ENCODE data around the gene NUDT12.

NUDT12 gene

DNA sequence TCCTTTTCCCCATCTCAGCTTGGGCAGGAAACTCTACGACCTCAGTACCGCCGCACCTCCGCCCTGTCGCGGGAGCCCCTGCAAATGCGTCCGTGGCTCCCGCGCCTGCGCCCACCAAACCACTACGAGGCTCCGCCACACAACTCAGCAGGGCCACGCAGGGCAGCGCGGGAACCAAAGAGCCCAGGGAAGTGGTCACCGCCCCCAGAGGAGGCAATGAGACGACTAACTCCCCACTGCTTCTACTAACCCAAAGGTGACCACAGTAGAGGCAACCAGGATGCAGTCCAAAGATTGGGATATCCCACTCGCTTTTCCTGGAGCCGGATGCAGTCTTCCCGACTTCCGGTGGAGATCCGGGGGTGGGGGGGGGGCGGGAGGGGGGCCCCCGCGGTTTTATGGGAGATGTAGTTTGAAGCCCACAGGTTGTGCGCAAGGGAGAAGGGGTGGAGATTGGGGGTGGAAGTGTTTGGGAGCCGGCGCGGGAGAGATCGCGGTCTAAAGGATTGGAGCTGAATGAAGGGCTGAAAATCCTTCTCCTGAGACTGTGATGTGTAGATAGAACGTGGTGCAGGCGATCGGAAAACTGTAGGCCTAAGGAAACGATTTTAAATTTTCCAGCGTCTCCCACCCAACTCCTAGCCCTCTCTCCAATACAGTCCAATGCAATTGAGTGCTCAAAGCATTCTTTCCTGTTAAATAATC is at the start of gene NUDT12:
Gene NUDT12, minus strand, starts transcription at position 337 of the 705 bp plus-strand sequence. CDS start 2,541 bp downstream, outside the sequence.
- peak; percentile 2 for DNase-seq (ENCODE audit: low read depth)

GRCh38 chr5:103607346-103607745 is 44.8 kb upstream of the NUDT12 start:
- no peak for DNase-seq (ENCODE audit: low read depth)

- no peak for DNase-seq (ENCODE audit: low read depth)
These were observed 42.7 kb upstream of the NUDT12 start for GRCh38 chr5:103605277-103605676.

- DNase-seq (ENCODE audit: low read depth): no peak
These were observed 39.8 kb upstream of the NUDT12 start for GRCh38 chr5:103602438-103602837.

DNA sequence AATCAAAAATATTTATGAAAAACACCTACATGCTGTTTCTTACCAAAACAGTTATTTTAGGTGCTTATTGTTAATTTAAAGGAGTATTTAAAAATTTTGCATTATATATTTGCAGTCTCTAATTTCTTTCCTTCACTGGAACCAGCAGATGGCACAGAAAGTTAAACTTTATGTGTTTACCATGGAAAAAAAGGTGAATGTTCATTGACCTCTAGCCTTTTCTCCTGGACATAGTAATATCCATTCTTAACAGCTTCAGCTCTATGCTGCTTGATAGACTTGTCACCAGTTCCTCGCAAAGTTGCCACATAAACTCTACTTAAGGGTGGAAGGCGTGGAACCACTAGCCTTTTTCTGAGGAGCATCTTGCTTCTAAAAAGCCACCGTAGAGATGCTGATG is 38.7 kb upstream of the NUDT12 start:
- DNase-seq (ENCODE audit: low read depth): no peak

DNA sequence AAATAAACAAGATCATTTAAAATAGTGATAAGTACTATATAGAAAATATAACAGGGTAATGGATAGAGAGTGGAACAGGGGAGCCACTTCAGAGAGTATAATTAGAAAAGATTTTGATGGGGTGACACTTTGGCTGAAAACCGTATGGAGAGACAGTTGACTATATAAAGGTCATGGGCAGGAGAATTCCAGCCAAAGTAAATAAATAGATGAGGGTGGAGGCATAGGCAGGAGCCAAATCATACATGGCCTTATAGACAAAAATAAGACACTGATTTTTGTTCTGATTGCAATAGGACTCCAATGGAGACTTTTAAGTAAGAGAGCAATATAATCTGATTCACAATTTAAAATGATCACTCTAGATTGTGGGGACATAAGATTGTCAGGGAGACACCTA is 37.5 kb upstream of the NUDT12 start:
- no peak for DNase-seq (ENCODE audit: low read depth)

DNA sequence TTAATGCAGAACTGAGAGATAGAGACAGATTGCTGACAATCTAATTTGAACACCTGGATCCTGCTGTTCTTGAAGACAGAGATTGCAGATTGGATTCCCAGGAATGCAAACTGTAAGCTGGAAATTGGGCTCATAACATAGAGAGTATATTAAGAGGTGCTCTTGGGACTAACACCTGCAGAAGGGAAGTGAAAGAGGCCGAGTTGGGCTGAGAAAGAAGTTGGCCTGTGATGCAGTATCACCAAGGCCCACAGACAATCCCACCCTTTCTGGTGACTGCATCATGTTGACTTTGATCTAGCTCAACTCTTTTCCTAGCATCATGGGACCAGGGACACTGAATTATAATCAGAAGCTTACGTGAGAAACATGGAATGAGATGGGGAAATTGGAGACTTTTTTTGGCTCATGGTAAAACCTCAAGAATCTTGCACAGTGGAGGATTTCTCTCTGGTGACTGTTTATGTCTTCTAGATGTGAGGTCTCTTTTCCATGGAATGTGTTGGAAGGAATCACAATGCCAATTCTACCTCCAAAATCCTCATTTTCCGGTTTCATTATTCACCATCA is 36.5 kb upstream of the NUDT12 start:
- DNase-seq (ENCODE audit: low read depth): no peak

GRCh38 chr5:103590221-103590620 is 27.6 kb upstream of the NUDT12 start:
- no peak for DNase-seq (ENCODE audit: low read depth)

DNA sequence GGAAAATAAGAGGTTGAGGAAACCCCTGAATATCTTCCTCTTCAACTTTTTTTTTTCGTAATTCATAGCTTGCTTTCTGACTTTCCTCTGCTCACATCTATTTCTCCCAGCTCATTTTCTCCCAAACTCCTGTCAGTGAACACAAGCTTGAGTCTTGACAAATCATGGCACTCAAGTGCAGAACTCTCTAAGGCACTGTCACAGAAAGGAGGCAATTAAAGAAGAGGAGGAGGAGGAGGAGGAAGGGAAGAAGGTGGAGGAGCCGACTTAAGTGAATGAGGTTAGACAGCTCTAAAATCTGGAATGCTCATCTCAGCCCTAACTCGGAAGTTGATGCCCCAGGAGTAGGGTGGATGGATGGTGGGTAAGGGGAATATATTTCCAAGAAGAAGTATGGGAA is 27.2 kb upstream of the NUDT12 start:
- DNase-seq (ENCODE audit: low read depth): no peak

DNA sequence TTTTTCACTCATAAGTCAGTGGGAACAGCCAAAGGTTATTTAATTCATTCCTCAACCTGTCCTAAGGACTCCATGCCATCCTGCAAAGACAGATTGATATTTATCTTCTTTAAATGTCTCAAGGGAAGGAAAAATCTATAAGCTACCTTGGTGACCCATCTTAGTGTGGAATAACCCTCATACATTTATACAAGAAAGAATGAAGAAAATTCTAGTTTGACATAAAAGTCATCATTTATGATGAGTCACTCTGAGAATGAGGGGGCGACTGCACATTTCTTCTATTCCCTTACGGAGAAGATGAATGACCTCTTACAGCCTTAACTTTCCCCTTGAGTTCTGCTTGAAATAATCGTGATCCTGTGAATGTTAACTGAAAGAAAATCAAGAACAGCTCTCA is 26.8 kb upstream of the NUDT12 start:
- no peak for DNase-seq (ENCODE audit: low read depth)

- no peak for DNase-seq (ENCODE audit: low read depth)
These were observed 24.7 kb upstream of the NUDT12 start for GRCh38 chr5:103587185-103587748.

GRCh38 chr5:103582364-103582763 is 19.8 kb upstream of the NUDT12 start:
- DNase-seq (ENCODE audit: low read depth): no peak

DNA sequence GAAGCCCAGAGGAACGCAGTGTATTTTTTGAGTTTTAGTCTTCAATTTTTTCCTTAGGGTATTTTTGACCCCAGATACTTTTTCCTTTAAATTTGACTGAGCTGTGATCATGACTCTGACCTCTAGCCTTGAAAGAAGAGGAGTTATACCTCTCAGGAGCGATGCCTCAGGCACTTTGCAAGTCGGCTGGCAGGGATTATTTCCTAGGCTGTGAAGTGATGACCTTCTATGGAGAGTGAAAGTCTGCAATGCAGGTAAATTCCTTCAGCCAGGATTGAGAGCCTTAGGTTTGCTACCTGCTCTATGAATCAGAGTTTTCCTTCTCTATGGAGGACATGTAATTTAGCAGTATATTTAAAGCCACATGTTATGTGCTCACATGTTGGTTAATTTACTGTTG is 10.8 kb upstream of the NUDT12 start:
- no peak for DNase-seq (ENCODE audit: low read depth)

- DNase-seq (ENCODE audit: low read depth): no peak
These were observed 9.9 kb upstream of the NUDT12 start for GRCh38 chr5:103572454-103572853.

DNA sequence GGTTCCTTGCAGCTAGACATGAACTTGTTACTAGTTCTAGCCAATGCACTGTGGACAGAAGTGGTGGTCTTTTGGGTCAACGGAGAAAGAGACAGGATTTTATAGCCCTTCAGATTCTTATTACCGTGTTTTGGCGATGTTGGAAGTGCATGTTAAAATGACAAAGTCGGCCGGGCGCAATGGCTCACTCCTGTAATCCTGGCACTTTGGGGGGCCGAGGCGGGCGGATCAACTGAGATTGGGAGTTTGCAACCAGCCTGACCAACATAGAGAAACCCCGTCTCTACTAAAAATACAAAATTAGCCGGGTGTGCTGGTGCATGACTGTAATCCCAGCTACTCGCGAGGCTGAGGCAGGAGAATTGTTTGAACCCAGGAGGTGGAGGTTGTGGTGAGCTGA is 9.1 kb upstream of the NUDT12 start:
- no peak for DNase-seq (ENCODE audit: low read depth)

DNA sequence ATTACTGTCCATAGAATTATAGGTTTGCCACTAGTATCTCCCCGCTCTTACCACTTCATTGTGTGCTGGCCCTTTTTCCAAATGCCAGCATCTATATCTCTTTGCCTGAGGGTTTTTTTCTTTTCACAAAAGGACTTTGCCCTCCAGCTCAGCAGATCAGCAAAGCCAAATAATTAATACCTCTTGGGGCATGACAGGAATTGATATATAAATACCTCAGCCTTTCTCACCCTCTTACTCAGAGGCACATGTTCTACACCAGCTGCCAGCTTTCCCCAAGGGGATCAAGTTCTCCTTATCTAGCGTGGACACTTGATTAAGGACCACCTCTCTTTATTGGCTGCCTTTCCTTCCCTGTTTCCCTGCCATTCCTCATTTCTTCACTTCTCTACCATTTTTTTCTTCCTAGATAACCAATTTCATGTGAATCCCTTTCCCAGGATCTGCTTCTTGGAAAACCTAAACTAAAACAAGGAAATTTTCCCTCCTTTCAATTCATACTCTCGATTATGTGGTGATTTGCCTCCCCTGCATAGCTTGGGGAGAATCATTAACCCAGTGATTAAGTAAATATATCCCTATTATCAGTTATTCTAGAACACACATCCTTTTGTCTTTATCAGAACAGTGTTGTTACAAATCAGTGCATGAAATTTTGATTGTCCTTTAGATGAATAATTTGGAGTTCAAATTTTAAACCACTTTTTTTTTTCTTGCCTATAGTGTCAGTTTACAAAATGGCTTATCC is 6.9 kb upstream of the NUDT12 start:
- DNase-seq (ENCODE audit: low read depth): no peak

DNA sequence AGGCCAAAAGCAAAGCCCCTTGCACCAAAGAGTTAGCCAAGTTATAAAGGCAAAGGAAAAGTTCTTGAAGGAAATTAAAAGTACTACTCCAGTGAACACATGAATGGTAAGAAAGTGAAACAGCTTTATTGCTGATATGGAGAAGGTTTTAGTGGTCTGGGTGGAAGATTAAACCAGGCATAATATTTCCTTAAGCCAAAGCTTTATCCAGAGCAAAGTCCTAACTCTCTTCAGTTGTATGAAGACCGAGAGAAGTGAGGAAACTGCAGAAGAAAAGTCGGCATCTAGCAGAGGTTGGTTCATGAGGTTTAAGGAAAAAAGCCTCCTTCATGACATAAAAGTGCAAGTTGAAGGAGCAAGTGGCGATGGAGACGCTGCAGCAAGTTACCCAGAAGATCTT is 3.1 kb upstream of the NUDT12 start:
- DNase-seq (ENCODE audit: low read depth): no peak

GRCh38 chr5:103561685-103562452 is 720 bp downstream of the NUDT12 start:
- DNase-seq (ENCODE audit: low read depth): no peak

- DNase-seq (ENCODE audit: low read depth): no peak
These were observed 1.8 kb downstream of the NUDT12 start for GRCh38 chr5:103560826-103561225.

DNA sequence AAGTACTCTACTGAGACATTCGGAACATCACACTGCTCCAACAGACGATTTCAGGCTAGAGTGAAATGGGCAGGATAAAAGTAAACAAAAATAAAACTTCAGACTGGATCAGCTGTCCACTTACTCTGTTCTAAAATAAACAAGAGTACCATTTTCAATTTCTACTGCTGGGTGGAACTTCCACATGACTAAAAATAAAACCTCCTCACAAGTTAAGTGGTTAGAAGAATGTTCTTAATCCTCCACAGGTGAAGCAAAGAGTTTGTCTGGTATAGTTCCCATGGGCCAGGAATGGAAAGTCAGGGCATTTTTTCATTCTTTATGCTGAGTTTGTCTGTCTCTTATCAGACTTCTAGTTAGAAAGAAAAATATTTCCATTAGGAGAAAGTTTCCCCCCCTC is 15.7 kb downstream of the NUDT12 start:
- DNase-seq (ENCODE audit: low read depth): no peak

DNA sequence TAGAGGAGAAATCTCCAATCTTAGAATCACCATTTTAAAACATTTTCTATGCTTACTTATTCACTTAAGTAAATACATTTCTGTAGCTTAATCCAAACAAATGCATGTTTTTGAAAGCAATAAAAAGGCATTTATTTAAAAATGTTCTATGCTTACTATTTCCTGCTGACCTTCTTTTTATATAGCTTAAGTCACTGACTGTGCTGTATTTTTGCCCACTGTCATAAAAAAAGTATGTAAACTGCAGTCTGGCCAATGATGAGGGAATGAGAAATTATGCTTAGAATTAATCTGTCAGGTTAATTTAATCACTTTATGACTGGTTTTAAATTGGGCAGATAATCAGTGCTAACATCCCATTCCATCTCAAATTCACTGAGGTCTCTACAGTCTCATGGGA is 20.1 kb downstream of the NUDT12 start:
- DNase-seq (ENCODE audit: low read depth): no peak

DNA sequence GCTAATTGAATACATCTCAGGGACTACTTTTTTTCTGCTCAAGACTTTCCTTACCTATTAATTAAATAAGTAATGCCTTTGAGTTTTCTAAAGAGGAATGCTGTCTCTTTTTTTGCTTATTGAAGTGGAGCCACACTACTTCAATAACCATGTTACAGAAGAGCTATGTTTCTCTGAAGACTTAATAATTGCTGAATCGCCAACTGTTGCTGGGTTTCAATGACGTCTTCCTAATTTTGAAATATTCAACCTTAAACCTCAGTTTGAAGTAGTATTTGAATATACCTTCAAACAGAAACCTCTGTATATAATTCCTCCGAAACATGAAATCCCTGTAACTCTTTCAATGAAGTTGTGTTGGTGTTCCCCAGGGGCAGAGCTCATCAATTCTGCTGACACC is 21.0 kb downstream of the NUDT12 start:
- DNase-seq (ENCODE audit: low read depth): no peak
